SKM-1 (cell line): ENCODE measurements around the gene PRXL2B.
"Not testable (repeated sequence)": the region's sequence is repeated elsewhere in the genome, so short reads cannot be mapped to it uniquely, and the experiment has no call there.

Experiments
- DNase-seq: peaks from one replicate; lab custom pipeline; 2025; ENCODE audit not compliant: unreplicated experiment; lab: John Stamatoyannopoulos, UW

Gene PRXL2B

DNA sequence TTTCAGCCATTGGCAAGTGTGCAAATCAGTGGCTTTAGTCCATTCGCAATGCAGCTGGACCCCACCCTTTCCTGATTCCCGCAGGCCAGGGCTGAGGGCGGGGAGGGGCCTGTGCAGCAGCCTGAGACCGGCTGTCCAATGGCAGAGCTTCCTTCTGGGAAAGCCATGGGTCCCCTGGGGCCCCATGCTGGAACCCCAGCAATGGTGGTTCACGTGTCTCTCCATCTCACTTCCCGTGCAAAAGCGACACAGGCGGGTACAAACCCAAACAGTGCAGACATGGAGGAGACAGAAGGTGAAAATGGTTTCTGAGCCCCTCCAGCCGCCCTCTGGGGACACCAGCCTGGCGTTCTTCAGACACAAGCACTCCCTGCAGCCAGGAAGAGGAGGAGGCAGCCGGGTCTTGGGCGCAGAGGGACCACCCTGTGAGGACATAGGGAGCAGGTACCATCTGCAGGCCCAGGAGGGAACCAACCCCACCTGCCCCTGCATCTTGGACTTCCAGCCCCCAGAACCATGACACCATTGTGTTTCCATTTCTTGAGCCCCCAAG lies 36.2 kb upstream of the PRXL2B start:
- not testable (repeated sequence) for DNase-seq

DNA sequence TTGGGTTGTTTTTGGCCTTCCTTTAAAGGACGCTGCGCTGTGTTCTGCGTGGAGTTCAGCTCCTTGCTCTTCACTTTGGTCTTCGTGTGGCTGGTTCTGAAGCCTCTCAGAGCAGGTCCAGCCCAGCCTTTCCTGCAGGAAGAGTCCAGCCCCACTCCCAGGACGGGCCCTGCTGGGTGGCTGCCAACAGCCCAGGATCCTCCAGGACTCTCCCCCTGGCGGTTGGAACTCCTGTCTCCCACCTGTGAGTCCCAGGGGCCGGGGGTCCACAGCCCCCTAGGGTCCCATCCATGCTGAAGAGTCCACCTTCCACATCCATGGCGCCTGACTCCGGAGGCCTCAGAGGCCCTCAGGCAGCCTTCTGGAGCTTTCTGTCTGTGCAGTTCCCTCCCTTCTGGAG lies 35.0 kb upstream of the PRXL2B start:
- DNase-seq: not testable (repeated sequence)

DNA sequence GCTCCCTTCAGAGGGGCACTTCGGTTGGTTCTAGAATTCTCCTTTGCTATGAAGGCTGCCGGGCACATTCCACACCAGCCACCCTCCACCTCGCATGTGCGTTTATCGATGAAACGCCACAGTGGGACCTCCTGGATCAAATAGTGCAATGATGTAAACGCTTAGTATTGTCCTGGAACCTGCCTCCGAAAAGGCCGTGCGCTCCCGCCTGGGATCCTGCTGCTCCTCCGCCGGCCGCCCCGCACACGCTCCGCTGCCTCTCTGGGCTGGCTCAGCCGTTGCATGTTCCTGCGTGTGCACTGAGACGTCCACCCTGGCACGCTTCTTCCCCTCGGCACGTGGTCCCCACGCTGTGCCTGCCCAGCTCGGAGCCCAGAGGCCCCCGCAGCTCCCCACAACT lies 34.4 kb upstream of the PRXL2B start:
- no peak for DNase-seq

DNA sequence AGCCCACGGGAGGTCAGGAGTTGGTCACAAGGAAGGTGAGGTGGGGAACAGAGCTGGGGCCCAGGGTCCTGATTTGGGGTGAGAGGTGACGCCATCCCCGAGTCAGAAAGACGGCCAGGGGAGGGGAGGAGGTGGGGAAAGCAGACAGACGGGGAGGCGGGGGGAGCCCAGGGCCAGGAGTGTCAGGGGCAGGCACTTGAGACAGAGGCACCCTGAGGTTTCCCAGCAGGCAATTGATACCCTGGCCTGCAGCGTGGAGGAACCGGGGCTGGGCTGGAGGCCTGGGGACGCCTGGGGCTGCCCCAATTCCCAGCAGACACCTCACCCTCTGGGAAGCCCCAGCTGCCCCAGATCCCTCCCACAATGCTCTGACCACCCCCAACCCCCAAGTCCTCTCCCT lies 33.5 kb upstream of the PRXL2B start:
- DNase-seq: not testable (repeated sequence)

DNA sequence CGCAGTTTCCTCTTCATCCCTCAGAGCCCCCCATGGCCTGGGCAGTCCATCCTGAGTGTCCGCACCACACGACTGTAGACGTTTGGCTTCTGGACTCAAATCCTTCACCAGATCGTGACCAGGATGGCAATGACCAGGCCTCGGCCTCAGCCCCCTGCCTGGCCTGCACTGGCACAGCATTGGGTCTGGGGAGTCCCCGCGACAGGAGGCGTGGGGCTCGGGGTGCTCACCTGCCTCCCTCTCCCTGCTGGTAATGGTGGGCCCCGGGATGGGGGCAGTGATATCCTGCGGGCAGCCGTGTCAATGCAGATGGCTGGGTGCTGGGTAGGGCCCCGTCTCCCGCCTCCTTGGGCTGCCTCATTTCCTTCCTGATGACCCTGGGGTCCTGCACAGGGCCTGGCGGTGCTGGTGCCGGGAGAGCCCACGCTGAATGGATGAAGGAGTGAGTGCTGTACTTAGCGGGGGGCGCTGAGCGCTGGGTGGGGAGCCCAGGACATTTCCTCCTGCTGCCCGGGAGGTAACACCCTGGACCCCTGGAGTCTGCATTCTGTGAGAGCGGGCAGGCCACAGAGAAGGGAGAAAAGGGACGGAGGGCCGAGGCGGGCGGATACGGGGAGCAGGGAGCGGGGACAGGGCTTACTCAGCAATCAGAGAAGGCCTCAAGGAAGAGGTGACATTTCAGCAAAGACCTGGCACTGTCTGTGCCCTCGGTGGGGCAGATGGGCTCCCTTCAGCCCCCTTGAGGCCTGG lies 32.5 kb upstream of the PRXL2B start:
- DNase-seq: no peak

DNA sequence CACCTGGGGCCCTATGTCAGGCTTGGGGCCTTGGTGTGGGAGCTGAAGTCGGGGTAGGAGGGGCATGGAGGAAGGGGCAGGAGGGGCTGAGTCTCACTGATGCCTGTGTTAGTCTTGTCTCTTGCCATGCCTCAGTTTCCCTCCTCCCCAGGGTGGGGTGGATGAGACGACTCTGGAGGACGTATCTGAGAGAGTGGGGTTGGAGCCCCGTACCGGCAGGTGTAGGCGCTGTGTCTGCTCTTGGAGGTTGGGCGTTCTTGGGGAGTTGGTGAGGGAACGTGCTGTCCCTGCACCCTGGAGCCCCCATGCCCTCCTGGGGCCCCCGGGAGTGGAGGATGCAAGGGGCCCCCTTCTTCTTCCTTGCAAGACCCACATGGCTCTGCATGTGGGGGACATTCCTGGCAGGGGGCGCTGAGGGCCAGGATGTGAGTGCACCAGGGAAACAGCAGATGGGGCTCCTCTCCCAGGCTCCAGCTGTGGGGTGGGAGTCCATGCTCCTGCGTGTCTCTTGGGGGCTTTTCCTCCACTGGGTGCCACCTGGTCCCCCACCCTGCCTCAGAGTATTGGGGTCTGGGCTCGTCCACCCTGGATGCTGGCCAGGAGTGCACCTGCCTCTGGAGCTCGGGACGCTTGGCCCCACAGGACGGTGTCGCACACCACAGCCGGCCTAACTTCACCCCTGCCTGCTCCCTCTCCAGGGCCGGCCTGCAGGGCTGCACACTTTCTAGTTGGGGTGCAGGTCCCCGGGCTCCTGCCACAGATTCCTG lies 31.8 kb upstream of the PRXL2B start:
- DNase-seq: no peak

DNA sequence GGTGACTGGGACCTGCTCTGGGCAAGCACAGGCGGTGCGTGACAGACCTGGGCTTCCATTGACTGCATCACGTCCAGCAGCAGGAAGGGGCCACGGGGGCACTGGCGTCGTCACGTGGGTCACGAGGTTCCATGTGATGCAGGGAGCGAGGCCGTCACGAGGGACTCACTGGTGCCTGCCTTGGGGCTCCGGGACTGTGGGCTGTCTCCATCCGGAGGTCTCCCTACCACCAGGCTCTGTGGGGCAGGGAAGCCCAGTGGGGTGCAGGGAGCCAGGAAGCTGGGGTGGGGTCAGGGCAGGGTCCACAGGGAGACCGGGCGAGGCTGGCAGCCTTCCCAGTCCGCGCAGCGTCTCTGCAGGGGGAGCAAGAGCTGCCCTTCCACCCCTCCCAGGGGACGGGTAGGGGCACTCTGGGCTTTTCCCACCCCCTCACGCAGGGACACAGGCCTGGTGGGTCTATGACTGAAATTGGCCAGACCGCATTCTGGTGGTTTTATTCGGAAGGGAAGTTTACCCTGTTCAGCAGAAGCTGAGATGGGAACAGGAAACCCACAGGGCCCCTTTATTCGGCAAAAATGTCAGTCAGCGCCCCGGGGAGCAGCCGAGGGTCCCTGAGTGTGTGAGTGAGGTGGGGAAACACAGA lies 30.8 kb upstream of the PRXL2B start:
- DNase-seq: peak; percentile 34

DNA sequence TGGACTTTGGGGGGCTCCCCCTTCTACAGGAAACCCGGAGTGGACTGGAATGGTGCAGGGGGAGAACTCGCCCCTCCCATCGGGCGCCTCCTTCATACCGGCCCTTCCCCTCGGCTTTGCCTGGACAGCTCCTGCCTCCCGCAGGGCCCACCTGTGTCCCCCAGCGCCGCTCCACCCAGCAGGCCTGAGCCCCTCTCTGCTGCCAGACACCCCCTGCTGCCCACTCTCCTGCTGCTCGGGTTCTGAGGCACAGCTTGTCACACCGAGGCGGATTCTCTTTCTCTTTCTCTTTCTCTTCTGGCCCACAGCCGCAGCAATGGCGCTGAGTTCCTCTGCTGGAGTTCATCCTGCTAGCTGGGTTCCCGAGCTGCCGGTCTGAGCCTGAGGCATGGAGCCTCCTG lies 30.3 kb upstream of the PRXL2B start, which contains the start of gene TNFRSF14:
Gene TNFRSF14, plus strand, starts transcription at position 95 of the 401 bp plus-strand sequence. Its CDS starts 294 bp downstream, at position 389.
- DNase-seq: peak; percentile 34

DNA sequence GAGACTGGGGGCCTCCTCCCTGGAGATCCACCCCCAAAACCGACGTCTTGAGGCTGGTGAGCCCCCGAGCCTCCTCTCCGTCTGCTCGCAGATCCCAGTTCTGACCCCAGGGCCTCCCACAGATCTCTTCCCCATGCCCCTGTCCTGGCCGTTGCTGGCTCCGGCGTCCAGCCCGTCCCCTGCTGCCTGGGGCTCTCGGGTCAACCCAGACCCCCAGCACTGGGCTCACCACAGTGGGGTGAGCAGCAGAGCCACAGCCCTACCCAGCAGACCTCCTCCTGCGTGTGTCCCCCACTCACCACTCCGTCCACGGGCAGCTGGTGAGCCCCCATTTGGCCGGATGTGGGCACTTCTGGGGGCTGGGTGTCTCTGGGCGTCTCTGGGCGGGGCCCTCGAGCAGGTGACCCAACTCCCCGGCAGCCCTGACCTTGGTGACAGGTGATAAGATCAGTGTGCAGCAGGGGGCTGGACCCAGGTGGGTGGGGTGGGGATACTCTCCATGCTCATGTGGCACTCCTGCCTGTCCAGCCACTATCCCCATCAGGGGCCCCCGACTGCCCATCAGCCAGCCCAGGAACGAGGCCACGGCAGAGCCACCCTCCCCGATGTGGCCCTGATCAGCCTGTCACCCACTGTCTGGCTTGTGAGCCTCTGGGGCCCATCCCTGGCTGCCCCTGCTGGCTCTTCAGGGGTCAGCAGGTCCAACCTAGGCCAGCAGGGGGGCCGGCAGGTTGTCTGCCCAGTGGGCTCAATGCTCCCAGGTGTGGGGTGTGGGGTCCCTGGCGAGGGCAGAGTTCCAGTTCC lies 29.7 kb upstream of the PRXL2B start:
- DNase-seq: no peak

DNA sequence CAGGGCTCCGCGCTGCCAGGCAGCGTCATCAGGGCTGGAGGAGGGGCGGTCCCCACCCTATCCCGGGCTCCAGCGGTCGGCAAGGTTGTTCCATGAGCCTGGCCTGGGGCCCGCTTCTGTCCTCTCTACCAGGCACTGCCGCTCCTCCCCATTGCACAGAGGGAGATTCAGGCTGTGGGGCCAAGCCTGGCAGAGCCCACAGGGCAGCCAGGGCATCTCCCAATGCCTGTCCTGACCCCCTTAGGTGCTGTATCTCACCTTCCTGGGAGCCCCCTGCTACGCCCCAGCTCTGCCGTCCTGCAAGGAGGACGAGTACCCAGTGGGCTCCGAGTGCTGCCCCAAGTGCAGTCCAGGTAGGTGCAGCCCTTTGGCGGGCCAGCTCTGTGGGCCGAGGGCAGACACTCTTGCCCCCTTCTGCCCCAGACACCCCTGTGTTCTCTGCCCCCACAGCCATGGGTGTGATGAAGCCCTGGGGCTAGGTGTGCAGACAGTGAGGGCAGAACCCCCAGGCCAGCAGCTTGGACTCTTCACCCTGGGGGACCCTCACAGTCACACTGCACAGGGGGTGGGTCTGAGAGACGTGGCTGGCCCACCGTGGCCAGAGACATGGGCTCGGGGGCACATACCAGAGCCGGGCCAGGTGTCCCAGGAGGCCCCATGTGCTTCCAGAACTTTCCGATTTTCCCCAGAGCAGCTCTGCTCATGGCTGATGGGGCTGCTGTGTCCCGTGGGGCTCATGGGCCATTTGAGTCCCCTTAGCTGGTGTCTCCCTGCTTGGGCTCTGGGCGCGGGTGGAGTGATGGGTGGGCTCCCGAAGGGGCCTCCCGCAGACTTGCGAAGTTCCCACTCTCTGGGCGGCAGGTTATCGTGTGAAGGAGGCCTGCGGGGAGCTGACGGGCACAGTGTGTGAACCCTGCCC lies 28.8 kb upstream of the PRXL2B start:
- DNase-seq: no peak

DNA sequence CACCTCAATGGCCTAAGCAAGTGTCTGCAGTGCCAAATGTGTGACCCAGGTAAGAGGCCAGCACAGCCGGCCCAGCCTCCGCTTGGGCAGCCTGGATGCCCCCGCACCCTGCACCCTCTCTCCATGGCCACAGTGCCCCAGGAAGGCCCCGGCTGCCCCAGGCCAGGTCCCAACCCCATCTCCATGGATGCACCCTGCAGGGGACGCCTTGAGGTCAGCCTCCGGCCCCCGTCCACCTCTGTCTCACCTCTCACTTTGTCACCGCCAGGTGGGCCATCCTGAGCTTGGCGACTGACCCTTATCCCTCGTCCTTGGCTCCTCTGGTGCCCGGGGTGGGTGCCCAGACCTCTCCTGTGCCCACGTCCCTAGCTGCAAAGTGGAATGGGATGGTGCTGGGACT lies 28.2 kb upstream of the PRXL2B start:
- DNase-seq: no peak

DNA sequence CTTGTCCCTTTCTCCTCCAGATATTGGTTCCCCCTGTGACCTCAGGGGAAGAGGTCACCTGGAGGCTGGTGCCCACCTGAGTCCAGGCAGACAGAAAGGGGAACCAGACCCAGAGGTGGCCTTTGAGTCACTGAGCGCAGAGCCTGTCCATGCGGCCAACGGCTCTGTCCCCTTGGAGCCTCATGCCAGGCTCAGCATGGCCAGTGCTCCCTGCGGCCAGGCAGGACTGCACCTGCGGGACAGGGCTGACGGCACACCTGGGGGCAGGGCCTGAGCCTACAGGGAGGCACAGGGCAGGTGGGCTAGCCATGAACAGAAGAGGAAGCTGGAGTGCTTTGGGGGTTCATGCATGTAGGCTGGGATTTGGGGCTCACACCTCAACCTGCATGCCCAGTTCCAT lies 27.7 kb upstream of the PRXL2B start:
- DNase-seq: no peak

DNA sequence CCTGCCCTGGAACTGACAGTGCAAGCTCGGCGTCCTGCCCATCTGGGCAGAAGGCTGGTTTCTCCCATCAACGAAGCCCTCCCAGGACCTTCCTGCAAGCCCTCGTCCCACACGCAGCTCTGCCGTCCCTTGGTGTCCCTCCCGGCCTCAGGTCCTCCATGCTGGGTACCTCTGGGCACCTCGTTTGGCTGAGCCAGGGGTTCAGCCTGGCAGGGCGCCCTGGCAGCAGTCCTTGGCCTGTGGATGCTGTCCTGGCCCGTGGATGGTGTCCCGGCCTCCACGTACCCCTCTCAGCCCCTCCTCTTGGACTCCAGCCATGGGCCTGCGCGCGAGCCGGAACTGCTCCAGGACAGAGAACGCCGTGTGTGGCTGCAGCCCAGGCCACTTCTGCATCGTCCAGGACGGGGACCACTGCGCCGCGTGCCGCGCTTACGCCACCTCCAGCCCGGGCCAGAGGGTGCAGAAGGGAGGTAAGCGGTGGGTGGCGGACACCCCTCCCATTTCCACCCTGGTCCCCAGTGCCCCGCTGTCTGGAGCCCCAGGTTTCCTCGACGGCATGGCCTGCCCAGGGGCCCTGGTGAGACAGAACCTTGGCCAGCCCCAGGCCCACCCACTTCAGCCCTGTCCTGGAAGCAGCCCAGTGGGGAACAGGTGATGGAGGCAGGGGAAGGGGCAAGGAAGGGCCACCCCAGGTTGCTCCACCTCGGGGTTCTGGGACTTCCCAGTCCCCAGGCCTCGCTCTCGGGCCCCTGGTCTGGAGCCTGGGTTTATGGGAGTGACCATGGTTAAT lies 26.9 kb upstream of the PRXL2B start:
- DNase-seq: no peak

DNA sequence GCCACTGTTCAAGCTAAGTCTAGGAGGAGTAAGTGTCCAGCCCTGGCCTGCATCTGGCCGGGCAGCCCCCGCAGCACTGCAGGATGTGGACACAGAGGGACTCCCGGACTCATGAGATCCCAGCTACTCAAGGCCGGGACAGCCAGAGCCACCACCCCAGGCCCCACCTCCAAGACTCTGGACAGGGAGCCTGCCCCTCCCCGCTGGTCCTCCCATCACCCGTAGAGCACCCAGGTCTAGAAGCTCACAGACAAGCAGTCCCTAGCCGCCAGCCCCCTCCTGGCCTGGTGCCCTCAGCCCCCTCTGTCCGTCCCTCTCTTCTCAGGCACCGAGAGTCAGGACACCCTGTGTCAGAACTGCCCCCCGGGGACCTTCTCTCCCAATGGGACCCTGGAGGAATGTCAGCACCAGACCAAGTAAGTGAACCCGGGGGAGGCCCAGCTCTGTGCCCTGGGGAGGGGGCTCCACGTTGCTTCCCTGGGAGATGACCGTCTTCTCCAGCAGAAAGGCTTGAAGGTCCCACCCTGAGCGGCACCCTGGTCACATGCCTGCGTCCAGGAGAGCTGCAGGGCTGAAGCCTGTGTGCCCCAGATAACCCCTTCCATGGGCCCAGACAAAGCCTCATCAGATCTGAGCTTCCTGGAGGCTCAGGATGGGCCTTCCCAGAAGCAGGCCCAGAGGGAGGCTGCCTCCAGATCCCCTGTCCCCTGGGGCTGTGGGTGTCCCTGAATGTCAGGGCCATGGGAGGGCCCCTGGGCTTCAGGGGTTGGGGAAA lies 26.1 kb upstream of the PRXL2B start:
- no peak for DNase-seq

DNA sequence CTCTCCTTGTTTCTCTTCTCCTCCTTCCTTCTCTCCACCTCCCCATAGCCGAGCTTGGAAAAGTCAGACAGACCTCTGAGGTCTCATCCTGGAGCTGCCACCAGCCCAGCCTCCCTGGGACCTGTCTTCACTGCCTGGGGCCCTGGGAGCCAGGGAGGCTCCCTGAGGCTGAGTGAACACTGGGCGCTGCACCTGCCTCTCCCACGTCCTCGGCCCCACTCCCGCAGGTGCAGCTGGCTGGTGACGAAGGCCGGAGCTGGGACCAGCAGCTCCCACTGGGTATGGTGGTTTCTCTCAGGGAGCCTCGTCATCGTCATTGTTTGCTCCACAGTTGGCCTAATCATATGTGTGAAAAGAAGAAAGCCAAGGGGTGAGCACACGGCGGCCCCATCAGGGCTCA lies 25.1 kb upstream of the PRXL2B start:
- no peak for DNase-seq

DNA sequence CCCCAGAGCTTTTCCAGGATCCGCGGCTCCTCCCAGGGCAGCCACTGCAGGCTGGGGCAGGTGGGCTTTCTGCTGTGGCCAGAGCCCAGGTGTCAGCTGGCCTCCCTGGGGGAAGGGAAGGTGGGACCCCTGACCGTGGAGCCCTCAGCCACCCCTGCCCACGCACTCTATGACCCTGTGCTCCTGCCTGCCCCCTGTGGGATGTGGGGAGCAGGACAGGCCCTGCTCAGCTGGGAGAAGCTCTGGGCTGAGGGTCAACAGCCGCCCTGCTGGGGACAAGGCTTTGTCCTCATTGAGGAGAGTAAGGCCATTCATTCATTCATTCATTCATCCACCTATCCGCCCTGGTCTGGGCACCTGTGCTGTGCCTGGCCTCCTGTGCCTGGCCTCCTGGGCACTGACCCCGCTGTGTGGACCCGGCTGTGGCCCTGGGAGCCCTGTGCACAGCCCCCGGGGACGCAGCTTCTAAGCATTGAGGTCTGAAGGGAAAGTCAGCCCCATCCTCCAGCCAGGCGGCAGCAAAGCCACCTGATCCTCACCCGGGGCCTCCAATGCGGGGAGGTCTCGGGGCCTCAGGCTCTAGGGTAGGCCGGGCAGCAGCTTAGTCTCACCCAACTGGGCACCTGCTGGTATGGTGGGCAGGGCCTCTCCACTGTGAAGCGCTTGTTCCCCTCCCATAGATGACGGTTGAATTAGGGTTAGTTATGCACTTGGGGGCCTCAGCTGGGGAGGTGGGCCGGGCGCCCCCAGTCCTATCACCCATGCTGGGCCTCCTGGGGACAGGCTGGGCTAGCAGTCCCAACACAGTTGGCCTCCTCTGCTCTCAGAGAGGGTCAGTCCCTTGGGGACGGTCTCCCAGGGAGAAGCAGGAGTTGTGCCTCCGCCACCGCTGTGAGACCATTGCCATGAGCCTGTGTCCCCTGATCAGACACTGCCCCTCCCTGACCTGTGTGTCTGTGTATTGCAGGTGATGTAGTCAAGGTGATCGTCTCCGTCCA lies 24.4 kb upstream of the PRXL2B start:
- no peak for DNase-seq

DNA sequence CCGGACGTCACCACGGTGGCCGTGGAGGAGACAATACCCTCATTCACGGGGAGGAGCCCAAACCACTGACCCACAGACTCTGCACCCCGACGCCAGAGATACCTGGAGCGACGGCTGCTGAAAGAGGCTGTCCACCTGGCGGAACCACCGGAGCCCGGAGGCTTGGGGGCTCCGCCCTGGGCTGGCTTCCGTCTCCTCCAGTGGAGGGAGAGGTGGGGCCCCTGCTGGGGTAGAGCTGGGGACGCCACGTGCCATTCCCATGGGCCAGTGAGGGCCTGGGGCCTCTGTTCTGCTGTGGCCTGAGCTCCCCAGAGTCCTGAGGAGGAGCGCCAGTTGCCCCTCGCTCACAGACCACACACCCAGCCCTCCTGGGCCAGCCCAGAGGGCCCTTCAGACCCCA lies 23.4 kb upstream of the PRXL2B start:
- no peak for DNase-seq
